DLD1 (cell line): Measurements from ENCODE around the gene SH3TC1.

ENCODE experiments used
- in situ Hi-C: cut with HindIII; loops from 2 replicates; pipeline ENCODE4 v1.10.0; 2017; ENCODE audit warnings: low sequenced_read_pairs

Gene SH3TC1

DNA sequence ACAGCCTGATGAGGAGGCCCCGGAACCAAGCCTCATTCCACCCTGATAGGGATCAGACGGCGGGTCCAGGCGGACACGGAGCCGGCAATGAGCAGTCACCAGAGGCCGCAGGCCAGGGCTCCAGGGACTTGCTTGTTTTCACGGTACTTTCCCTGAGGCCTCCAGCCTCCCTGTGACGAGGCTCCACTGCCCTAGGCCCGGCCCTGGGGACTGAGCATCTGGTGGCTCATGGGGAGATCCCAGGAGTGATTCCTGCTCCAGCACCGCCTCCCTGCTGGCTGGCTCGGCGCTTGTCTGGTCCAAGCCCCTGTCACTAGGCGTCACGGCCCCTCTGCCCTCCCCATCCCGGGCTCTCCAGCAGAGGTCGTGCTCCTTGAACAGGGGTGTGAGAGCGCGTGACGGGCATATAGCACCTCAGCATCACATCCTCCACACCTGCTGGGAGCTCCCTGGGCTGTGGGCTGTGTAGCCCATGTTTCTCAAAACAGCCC lies 84.6 kb downstream of the SH3TC1 start:
- in situ Hi-C loops: no loop called here

- in situ Hi-C loops: no loop called here
These were observed 85.3 kb downstream of the SH3TC1 start for GRCh38 chr4:8284391-8284790.

GRCh38 chr4:8285143-8285975 lies 86.3 kb downstream of the SH3TC1 start:
- in situ Hi-C loops: no loop called here

GRCh38 chr4:8285976-8286718 lies 87.1 kb downstream of the SH3TC1 start:
- in situ Hi-C loops: no loop called here

DNA sequence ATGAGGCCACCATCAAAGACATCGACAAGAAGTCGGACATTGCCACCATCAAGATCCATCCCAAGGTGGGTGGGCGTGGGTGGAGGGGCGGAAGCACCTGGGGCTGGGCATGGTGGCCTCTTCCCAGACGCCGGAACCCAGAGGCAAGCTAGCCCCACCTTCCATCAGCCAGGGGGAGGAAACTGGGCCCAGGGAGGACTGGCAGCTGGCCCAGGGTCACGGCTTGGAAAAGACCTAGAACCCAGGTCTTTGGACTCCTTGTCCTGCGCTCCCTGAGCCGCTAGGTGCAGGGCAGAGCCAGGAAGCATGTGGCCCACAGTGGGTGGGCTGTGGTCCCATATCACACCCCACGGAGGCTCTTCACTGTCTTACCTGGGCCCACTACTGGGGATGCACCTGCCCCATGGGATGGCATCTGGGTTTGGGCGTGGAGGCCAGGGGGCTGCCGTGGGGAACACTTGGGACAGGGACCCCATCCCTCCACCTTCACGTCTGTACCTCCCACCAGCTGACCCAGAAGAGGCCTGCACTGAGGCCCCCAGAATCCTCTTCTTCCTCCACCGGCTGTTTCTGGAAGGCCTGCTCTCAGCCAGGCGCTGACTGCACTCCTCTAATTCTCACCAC lies 87.7 kb downstream of the SH3TC1 start:
- in situ Hi-C loops: no loop called here

DNA sequence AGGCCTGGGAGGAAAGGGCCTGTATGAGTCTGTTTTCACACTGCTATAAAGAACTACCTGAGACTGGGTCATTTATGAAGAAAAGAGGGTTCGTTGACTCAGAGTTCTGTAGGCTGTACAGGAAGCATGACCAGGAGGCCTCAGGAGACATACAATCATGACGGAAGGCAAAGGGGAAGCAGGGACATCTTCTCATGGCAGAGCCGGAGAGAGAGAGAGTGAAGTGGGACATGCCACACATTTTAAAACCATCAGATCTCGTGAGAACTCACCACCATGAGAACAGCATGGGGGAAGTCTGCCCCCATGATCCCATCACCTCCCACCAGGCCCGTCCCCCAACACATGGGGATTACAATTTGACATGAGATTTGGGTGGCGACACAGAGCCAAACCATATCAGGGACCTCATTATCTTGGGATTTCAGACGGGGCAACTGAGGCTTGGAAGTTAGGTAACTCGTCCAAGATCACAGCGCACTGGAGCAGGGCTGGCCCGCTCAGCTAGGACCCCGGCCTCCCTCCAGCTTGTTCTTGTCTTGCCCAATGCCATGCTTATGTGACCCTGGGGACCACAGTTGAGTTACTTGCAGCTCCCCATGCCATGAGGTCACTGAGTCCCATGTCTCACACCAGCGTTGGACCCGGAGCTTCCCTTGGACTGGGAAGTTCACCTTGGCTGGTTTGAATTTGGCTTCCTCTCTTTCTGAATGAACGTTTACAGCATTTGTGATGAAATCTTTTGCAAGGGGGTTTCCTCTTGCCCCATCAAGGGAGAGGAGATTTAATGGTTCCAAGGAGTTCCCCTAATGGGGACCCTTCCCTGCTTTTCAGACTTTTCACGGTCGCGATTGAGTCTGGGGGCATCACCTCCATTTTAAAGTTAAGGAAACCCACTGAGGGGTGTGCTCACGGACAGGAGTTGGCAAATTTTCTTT lies 88.5 kb downstream of the SH3TC1 start:
- in situ Hi-C loops: no loop called here

GRCh38 chr4:8289151-8289750 lies 90.2 kb downstream of the SH3TC1 start:
- in situ Hi-C loops: no loop called here

DNA sequence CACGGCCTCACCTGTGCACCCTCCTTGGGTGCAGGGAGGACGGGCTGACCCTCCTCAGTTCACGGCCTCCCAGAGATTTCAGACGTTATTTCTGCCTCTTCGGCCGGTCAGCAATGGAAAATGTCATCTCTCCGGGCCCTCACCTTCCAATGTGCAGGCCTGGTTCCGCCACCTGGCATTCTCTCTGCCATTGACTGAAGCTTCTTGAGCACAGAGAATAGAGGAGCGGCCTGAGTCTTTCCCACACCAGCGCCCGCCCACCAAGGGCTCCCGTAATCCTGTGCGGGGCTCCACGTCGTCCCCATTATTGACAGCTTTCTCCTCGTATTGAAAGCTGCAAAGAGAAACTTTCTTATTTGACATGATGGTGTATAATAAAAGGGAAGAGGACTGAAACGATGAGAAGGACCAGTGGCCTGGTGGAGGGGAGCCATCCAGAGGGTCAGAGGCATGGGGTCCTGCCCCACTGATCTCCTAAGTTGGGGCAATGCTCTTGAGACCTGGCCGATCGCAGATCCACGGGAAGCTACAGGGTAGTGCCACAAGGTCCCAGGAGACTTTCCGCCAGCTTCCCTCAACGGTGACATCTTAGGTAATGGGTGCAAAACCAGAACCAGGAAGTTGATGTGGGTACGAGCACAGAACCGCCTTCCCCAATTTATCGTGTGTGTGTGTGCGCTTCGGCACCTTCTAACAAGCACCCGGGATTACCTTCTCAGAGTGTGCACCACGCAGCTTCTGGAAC lies 91.0 kb downstream of the SH3TC1 start:
- in situ Hi-C loops: no loop called here

DNA sequence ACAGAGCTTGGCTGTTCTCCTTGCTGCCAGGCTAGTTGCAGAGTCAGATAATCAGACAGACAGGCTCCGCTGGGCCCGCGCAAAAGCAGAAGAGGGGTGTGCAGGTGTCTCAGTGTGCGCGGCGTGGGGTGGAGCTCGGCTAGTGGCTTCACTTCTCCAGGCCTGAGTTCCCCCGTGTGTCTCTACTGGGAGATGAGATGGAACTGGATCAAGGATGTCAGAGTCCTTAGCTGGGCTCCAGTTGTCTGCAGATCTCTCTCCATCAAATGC lies 91.5 kb downstream of the SH3TC1 start:
- in situ Hi-C loops: no loop called here
